KMS-11 (cell line): ENCODE results near the gene ACADL.

Experiments
- H2AFZ ChIP-seq: fragments of 200-600 bp; sonication (generic); 2 replicates; pipeline ENCODE4 v1.6.1; 2016; ENCODE audit warnings: antibody characterized with exemption, mixed run types, low read depth
- H3K27ac ChIP-seq: fragments of 200-600 bp; sonication (generic); 2 replicates; pipeline ENCODE4 v1.6.1; 2016; ENCODE audit warnings: mild to moderate bottlenecking, mixed run types
- H3K27me3 ChIP-seq: fragments of 200-600 bp; sonication (generic); 2 replicates; pipeline ENCODE4 v1.6.1; 2017; ENCODE audit warnings: mild to moderate bottlenecking, low read depth, mixed run types, moderate library complexity; ENCODE audit not compliant: insufficient read depth
- H3K36me3 ChIP-seq: fragments of 200-600 bp; sonication (generic); 2 replicates; pipeline ENCODE4 v1.6.1; 2017; ENCODE audit warnings: mild to moderate bottlenecking, mixed run types; ENCODE audit not compliant: insufficient read depth
- H3K4me1 ChIP-seq: fragments of 200-600 bp; sonication (generic); 2 replicates; pipeline ENCODE4 v1.6.1; 2016; ENCODE audit warnings: mild to moderate bottlenecking, low read depth, mixed run types; ENCODE audit not compliant: poor library complexity, severe bottlenecking
- H3K4me2 ChIP-seq: fragments of 200-600 bp; sonication (generic); 2 replicates; pipeline ENCODE4 v1.7.0; 2016; ENCODE audit warnings: mild to moderate bottlenecking, mixed run types
- H3K4me3 ChIP-seq: fragments of 200-600 bp; sonication (generic); IDR thresholded peaks from 2 replicates; pipeline ENCODE4 v1.6.1; 2017; ENCODE audit warnings: low read depth, low read length, mixed read lengths; ENCODE audit not compliant: insufficient read depth
- H3K79me2 ChIP-seq: fragments of 200-600 bp; sonication (generic); 2 replicates; pipeline ENCODE4 v1.6.1; 2016; ENCODE audit warnings: low read depth, mixed run types; ENCODE audit not compliant: insufficient read depth
- H3K9ac ChIP-seq: fragments of 200-600 bp; sonication (generic); 2 replicates; pipeline ENCODE4 v1.6.1; 2016; ENCODE audit warnings: mild to moderate bottlenecking, mixed run types
- H4K20me1 ChIP-seq: fragments of 200-600 bp; sonication (generic); 2 replicates; pipeline ENCODE4 v1.6.1; 2016; ENCODE audit warnings: mild to moderate bottlenecking, mixed run types; ENCODE audit not compliant: insufficient read depth
- CTCF ChIP-seq: fragments of 200-600 bp; sonication (generic); conservative IDR thresholded peaks from 2 replicates; pipeline ENCODE4 v1.6.1; 2017; ENCODE audit warnings: low read depth, mild to moderate bottlenecking, antibody characterized with exemption, low read length, moderate library complexity, mixed read lengths

The ACADL gene

DNA sequence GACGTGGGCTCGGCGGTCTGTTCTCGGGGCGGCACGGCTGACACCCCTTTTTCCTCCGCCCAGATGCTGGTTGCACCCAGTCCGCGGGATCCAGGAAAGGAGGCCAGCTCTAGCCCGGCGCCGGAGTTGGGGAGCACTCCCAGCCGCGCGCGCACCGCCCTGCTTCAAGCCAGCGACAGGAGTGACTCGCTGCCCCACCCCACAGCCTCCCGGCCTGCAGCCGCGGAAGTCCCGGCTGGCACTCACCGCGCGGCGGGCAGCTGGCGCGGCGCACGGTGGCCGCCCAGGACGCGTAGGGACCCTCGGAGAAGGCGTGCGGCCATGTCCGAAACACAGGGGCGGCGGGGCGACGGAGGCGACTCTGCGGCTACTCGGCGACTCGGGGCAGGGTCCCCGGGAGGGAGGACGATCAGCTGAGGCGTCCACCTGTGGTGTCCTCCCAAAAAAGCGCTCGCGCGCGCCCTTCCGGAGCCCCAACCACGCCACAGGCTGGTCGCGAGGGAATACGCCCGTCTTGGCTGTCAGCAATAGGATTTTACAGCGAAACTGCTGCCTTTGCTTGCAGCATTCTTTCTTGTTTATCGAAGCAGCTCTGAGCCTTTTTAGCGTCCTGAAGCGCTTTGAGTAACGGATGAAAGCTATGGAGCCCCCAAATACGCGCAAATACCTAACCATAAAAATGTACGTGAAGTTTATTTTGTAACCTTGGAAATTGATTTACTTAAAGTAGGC is at the start of gene ACADL:
Gene ACADL, minus strand, starts transcription at position 507 of the 732 bp plus-strand sequence. Its CDS starts 184 bp downstream, at position 323.
- no peaks in the 10 kb centered on the region for H3K79me2 ChIP-seq
- TF ChIP-seq CTCF: no peak
- no peak within 1 kb of the TSS for H2AFZ ChIP-seq
- no peak within 1 kb of the TSS for H3K9ac ChIP-seq
- no peaks in the 10 kb centered on the region for H4K20me1 ChIP-seq
- H3K36me3 ChIP-seq: no peaks in the 10 kb centered on the region
- no peaks in the 10 kb centered on the region for H3K4me1 ChIP-seq
- no peak within 1 kb of the TSS for H3K4me2 ChIP-seq
- H3K4me3 ChIP-seq: no peak within 1 kb of the TSS
- H3K27ac ChIP-seq: no peak within 1 kb of the TSS
- H3K27me3 ChIP-seq: no peaks in the 10 kb centered on the region

- Histone ChIP-seq H4K20me1 (no peaks in the 10 kb centered on the region), H3K36me3 (no peaks in the 10 kb centered on the region), H3K27ac (no peak overlapping the region), H3K4me3 (no peak overlapping the region), H2AFZ (no peak overlapping the region), H3K9ac (no peak overlapping the region), H3K79me2 (no peaks in the 10 kb centered on the region), H3K4me1 (no peaks in the 10 kb centered on the region), H3K27me3 (no peaks in the 10 kb centered on the region), H3K4me2 (no peak overlapping the region)
- TF ChIP-seq CTCF: no peak
These were observed 46.1 kb upstream of the ACADL start for GRCh38 chr2:210271300-210271699.

- Histone ChIP-seq H3K9ac (no peak overlapping the region), H2AFZ (no peak overlapping the region), H4K20me1 (no peaks in the 10 kb centered on the region), H3K27me3 (no peaks in the 10 kb centered on the region), H3K4me2 (no peak overlapping the region), H3K27ac (no peak overlapping the region), H3K4me1 (no peaks in the 10 kb centered on the region), H3K79me2 (no peaks in the 10 kb centered on the region), H3K4me3 (no peak overlapping the region), H3K36me3 (no peaks in the 10 kb centered on the region)
- no peak for TF ChIP-seq CTCF
These were observed 43.9 kb upstream of the ACADL start for GRCh38 chr2:210269148-210269547.

DNA sequence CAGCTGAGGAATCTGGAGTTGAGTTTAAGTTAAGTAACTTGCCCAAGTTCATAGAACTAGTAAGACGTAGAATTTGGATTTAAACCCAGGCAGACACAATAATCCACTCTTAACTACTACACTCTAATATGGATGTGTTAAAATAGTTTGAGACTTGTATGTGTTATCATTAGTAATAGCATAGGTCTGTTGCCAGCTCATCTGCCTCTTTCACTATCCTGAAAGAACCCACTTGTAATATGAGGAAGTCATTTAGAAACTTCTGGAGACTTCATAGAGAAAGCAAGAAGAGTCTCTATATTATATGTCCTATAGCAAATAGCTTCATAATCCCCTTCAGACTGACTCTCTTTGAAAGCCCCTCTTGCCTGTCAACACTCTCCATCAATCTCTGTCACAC is 43.0 kb upstream of the ACADL start:
- TF ChIP-seq CTCF: no peak
- H3K27me3 ChIP-seq: no peaks in the 10 kb centered on the region

More for the DNA sequence above, 43.0 kb upstream of the ACADL start:
- H2AFZ ChIP-seq: no peak overlapping the region
- H4K20me1 ChIP-seq: no peaks in the 10 kb centered on the region
- no peak overlapping the region for H3K27ac ChIP-seq
- H3K4me1 ChIP-seq: no peaks in the 10 kb centered on the region
- no peak overlapping the region for H3K4me3 ChIP-seq
- no peaks in the 10 kb centered on the region for H3K79me2 ChIP-seq
- H3K36me3 ChIP-seq: no peaks in the 10 kb centered on the region
- H3K4me2 ChIP-seq: no peak overlapping the region
- no peak overlapping the region for H3K9ac ChIP-seq
